Thymus (tissue), 11 donors: ENCODE results near the gene NCAM1. TPM values are rescaled to one million over a fixed set of nuclear protein-coding genes. Genes with fewer than 3 reads are reported as not detected.
"Not testable (repeated sequence)": the region's sequence is repeated elsewhere in the genome, so short reads cannot be mapped to it uniquely, and the experiment has no call there.

ENCODE experiments used
- DNase-seq, 9 donors: peaks; one replicate each; pipeline ENCODE4 v3.0.0-alpha.2; 2013; ENCODE audit warnings: low spot score in 9 of 9, low read depth in 6 of 9, missing footprints in 1 of 9
- H3K27ac ChIP-seq, 2 donors: one replicate each; pipeline ENCODE4 v1.5.1; 2013; ENCODE audit warnings: control low read depth in 1 of 2, low read depth in 1 of 2, low read length in 1 of 2, mild to moderate bottlenecking in 1 of 2, moderate library complexity in 1 of 2
- H3K27me3 ChIP-seq, 2 donors: one replicate each; pipeline ENCODE4 v1.5.1; 2013; ENCODE audit warnings: low read length in 1 of 2; ENCODE audit not compliant: control insufficient read depth in 2 of 2, insufficient read depth in 1 of 2
- H3K36me3 ChIP-seq, 2 donors: one replicate each; pipeline ENCODE4 v1.5.1; 2013; ENCODE audit warnings: low read length in 1 of 2, mild to moderate bottlenecking in 1 of 2, moderate library complexity in 1 of 2; ENCODE audit not compliant: control insufficient read depth in 2 of 2, insufficient read depth in 2 of 2
- H3K4me1 ChIP-seq, 2 donors: one replicate each; pipeline ENCODE4 v1.5.1; 2013; ENCODE audit warnings: low read length in 2 of 2; ENCODE audit not compliant: control insufficient read depth in 2 of 2, insufficient read depth in 2 of 2
- H3K4me3 ChIP-seq, 2 donors: one replicate each; pipeline ENCODE4 v1.5.1; 2013; ENCODE audit warnings: low read length in 2 of 2, control low read depth in 1 of 2, mild to moderate bottlenecking in 1 of 2
- H3K9me3 ChIP-seq, 2 donors: one replicate each; pipeline ENCODE4 v1.5.1; 2013; ENCODE audit warnings: low read length in 1 of 2, mild to moderate bottlenecking in 1 of 2; ENCODE audit not compliant: control insufficient read depth in 2 of 2, insufficient read depth in 1 of 2
- WGBS: extraction: QIAGEN DNeasy Blood & Tissue Kit; methylation state at CpG from one replicate; pipeline ENCODE4 v1.1.7; 2013; 5-methylcytosine and 5-hydroxymethylcytosine counted together
- polyA plus RNA-seq: library from polyadenylated mRNA; stranded (reverse); fragments of 200-250 nt; gene quantifications from one replicate; pipeline ENCODE4 v1.2.3, GENCODE V29; 2013
- total RNA-seq: library from RNA; stranded (reverse); fragments of 120-200 nt; gene quantifications from one replicate; pipeline ENCODE4 v1.2.4, GENCODE V29; 2013
- donor health status: healthy.

NCAM1 gene
- total and polyA plus RNA-seq, 2 donors = 0.47 to 0.68 TPM

DNA sequence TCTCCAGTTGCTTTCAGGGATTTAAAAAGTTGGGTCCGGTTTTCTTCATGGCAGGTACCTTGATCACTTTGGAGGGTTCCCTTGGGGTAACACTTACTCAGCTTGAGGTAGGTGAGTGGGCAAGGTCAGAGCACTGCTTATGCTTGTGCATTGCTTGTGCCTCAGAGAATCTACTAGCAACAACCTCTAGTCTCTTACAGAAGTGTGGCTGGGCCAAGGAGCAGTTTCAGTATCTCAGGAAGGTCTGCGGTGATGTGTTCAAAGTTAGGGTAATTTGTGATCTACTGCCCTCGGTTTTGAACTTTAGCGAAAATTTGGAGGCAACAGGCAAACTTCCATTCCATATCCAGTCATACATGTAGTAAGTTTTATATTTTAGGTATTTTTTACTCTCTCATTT is 62.8 kb downstream of the NCAM1 start:
- no peak for DNase-seq
- H3K4me1 ChIP-seq = no peaks in the 10 kb centered on the region
- H3K9me3 ChIP-seq = no peaks in the 10 kb centered on the region
- H3K27ac ChIP-seq = no peak overlapping the region
- H3K27me3 ChIP-seq = no peaks in the 10 kb centered on the region
- 95% methylated on average over 4 of the region's 4 CpGs for WGBS
- no peaks in the 10 kb centered on the region for H3K36me3 ChIP-seq
- H3K4me3 ChIP-seq = no peak overlapping the region

DNA sequence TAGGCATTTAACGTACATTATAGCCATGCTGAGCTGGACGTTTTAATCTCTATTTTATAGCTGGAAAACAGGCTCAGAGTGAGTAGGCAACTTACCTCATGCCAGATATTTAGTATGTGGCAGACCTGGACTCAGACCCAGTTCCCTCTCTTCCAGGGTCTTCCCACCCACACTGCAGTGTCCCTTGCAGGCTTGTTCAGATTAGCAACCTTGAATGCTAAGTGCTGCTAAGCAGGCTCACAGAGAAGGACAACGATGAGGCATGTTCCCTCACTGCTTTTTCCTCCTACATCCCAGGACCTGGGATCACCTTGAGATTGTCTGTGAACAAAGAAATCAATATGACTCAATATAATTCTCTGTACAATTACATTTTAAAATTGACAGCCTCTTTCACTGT is 65.6 kb downstream of the NCAM1 start:
- DNase-seq = no peak
- Histone ChIP-seq H3K27ac (no peak overlapping the region), H3K4me3 (no peak overlapping the region), H3K36me3 (no peaks in the 10 kb centered on the region), H3K27me3 (no peaks in the 10 kb centered on the region), H3K9me3 (no peaks in the 10 kb centered on the region), H3K4me1 (no peaks in the 10 kb centered on the region)
- WGBS = 86% methylated on average over 3 of the region's 3 CpGs

DNA sequence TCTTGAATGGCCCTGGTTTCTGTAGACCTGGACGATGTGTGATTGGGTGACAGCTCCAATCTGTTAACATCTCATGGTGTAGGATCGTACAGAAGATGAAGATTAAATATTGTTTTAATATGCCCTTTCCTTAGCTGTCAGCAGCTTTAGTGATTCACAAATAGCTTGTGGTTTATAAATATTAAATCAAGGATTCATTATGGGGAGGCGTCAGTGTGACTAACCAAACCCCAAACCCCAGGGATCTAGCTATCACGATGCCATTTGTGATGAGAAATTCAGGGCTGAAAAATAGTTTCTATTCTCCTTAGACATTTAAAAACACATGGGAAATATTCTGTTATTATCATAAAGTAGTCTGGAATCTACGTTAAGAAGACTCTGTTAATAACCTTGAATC is 73.4 kb downstream of the NCAM1 start:
- no peaks in the 10 kb centered on the region for H3K4me1 ChIP-seq
- H3K36me3 ChIP-seq = no peaks in the 10 kb centered on the region
- no peaks in the 10 kb centered on the region for H3K9me3 ChIP-seq
- H3K27me3 ChIP-seq = no peaks in the 10 kb centered on the region
- H3K4me3 ChIP-seq = no peak overlapping the region
- DNase-seq = no peak
- WGBS = 91% methylated on average over 5 of the region's 5 CpGs
- H3K27ac ChIP-seq = no peak overlapping the region

DNA sequence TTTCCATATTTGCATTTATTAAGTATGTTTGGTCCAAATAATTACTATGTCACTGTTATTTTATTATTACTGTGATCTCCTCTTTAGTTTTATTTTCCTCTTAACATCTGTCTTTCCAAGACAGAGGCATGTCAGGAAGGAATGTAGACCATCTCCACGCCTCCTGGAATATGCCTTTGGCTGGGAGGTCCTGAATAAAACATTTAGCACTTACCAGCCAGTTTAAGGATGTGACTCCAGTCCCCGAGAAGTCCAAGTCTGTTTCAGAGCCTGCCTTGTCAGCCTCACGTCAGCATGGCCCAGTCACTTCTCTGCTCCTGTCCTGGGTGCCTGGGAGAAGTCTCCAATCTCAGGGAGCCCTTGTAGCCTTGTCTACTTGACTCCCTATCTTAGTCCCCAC is 74.5 kb downstream of the NCAM1 start:
- no peak for DNase-seq
- no peaks in the 10 kb centered on the region for H3K36me3 ChIP-seq
- no peaks in the 10 kb centered on the region for H3K27me3 ChIP-seq
- WGBS = 87% methylated on average over 3 of the region's 3 CpGs
- no peaks in the 10 kb centered on the region for H3K9me3 ChIP-seq
- no peak overlapping the region for H3K4me3 ChIP-seq
- H3K4me1 ChIP-seq = no peaks in the 10 kb centered on the region
- H3K27ac ChIP-seq = no peak overlapping the region

DNA sequence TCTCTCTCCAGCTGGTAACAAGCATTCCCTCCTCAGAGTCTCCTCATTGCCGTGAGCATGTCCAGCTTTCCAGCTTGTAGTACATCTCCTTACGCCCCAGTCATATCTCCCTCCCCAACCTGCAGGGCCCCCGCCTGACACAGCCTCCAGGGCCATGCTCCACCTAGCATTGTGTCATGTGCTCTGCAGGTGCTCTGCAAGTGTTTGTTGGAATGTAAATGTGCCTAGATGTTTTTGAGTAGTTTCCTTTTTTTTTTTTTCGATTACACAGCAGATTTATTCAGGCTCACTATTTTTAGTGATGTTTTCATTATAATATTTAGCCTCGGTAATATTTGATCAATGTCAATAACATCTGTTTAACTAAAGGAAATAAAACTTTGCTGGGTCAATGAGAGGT is 82.5 kb downstream of the NCAM1 start:
- H3K27me3 ChIP-seq = no peaks in the 10 kb centered on the region
- no peaks in the 10 kb centered on the region for H3K4me1 ChIP-seq
- DNase-seq = no peak
- no peaks in the 10 kb centered on the region for H3K36me3 ChIP-seq
- WGBS = 93% methylated on average over 5 of the region's 5 CpGs
- no peak overlapping the region for H3K27ac ChIP-seq
- H3K4me3 ChIP-seq = no peak overlapping the region
- H3K9me3 ChIP-seq = no peaks in the 10 kb centered on the region

DNA sequence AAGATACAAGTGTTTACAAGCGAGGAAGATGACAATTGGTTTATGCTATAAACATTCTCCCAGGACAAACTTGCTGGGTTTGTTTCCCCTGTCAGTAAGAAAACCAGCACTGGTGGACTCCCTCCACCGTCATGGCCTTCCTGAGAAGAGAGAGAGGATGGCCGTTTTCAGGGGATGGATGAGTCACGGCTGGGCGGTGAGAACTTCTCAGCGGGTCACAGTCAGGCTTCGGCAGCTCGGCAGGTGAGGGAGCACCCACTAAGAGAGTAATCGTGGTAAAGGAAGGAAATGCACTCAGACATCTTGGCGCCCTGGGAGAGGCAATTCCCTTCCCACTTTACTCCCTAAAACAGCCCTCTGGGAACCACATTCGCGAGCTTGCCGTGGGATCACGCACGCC is 83.9 kb downstream of the NCAM1 start:
- WGBS = 87% methylated on average over 15 of the region's 15 CpGs
- DNase-seq = no peak
- H3K4me1 ChIP-seq = no peaks in the 10 kb centered on the region

DNA sequence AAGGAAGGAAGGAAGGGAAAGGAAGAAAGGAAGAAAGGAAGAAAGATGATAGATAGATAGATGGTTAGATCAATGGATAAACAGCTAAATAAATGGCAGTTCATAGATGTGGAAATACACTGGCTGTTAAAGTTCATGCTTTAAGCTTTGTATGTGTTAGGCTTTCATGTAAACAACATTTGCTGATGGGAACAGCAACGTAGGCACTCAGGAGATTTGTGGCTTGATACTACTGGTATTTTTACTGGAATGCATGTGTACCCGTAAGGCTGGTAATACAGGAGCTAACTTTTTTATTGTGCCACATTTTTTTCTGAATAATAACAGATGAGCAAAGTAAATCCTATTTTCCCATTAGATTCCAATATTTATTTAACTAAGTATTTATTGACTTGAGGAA is 85.6 kb downstream of the NCAM1 start:
- 83% methylated on average over 2 of the region's 2 CpGs for WGBS

More for the DNA sequence above, 83.9 kb downstream of the NCAM1 start:
- Histone ChIP-seq H3K9me3 (no peaks in the 10 kb centered on the region), H3K27ac (no peak overlapping the region), H3K4me3 (no peak overlapping the region), H3K36me3 (no peaks in the 10 kb centered on the region), H3K27me3 (no peaks in the 10 kb centered on the region)

DNA sequence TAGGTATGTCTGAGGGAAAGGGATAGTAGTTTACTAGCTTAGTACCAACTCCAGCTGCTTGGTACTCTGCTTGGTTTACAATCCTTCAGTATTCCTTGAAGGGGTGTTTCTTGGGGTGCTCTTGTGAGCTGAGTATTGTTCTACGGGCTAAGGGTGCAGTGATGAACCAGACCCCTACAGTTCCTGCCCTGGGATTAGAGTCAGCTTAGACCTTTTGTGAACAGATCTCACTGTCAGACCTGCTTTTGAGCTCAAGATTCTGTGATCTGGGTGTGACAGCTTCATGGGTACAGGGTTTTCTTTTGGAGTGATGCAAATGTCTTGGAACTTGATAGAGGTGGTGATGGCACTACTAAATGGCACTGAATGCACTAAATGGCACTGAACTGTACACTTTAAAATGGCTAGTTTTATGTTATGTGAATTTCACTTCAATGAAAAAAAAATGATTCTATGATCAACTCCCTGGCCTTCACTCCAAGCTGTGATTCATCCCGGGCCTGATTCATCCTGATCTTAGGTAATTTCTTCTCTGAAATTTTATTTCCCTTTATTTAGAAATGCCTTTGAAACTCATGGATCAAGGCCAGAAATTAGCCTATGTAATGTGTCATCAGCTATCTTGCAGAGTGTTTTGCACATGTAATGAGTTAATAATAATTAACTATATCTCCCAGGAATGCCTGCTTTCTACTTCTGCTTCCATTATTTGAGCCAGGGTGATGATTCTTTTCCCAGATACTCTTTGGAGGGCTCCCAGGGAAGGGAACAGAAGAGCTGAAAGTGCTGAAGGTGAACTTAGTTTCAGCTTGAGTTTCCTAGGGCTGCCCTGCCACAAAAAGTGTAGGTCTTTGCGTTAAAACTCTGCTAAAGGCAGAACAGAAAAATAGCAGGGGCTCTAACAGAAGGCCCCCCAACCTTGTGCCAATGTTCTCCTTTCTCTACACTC is 87.9 kb downstream of the NCAM1 start:
- no peak overlapping the region for H3K4me3 ChIP-seq
- no peaks in the 10 kb centered on the region for H3K36me3 ChIP-seq
- no peak overlapping the region for H3K27ac ChIP-seq
- peaks cover 0 to 3% of the 10 kb centered on the region in 2 donors for H3K9me3 ChIP-seq
- no peaks in the 10 kb centered on the region for H3K27me3 ChIP-seq
- no peak for DNase-seq
- no peaks in the 10 kb centered on the region for H3K4me1 ChIP-seq
- 93% methylated on average over 3 of the region's 3 CpGs for WGBS

More for the DNA sequence above, 85.6 kb downstream of the NCAM1 start:
- H3K9me3 ChIP-seq = no peaks in the 10 kb centered on the region
- H3K27me3 ChIP-seq = no peaks in the 10 kb centered on the region
- no peak overlapping the region for H3K27ac ChIP-seq
- DNase-seq = no peak
- H3K4me3 ChIP-seq = no peak overlapping the region
- H3K36me3 ChIP-seq = no peaks in the 10 kb centered on the region
- H3K4me1 ChIP-seq = no peaks in the 10 kb centered on the region

DNA sequence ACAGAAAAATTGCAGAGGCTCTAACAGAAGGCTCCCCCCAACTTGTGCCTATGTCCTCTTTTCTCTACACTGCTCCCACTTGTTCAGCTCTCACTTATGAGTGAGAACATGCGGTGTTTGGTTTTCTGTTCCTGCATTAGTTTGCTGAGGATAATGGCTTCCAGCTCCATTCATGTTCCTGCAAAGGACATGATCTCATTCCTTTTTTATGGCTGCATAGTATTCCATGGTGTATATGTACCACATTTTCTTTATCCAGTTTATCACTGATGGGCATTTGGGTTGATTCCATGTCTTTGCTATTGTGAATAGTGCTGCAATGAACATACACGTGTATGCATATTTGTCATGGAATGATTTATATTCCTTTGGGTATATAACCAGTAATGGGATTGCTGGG is 91.8 kb downstream of the NCAM1 start:
- not testable (repeated sequence) for H3K27ac ChIP-seq, H3K4me3 ChIP-seq, H3K36me3 ChIP-seq, DNase-seq, H3K4me1 ChIP-seq, H3K27me3 ChIP-seq, H3K9me3 ChIP-seq
- 98% methylated on average over 2 of the region's 2 CpGs for WGBS
